Measurements from ENCODE around the gene CCDC81. TPM values are rescaled to one million over a fixed set of nuclear protein-coding genes. Genes with fewer than 3 reads are reported as not detected.

The CCDC81 gene
- total RNA-seq, 4 donors from 2014 or later, result under 0.01 to 2.9 (median 0.44) TPM

- 100% methylated on average over 1 of the region's 1 CpG for WGBS
- no peaks in the 10 kb centered on the region for H3K27me3 ChIP-seq
- H3K36me3 ChIP-seq, result no peaks in the 10 kb centered on the region
- no peak overlapping the region for H3K4me3 ChIP-seq
- no peak overlapping the region for H3K27ac ChIP-seq (replicated peaks in 1 of 4)
- H3K4me1 ChIP-seq, result no peaks in the 10 kb centered on the region
- no peak for DNase-seq (ENCODE audit: extremely low spot score)
- TF ChIP-seq POLR2AphosphoS5 (IDR thresholded peaks at IDR 0.05) (no peak), POLR2A (IDR thresholded peaks at IDR 0.05; ENCODE audit: low read depth) (no peak), CTCF (IDR thresholded peaks at IDR 0.05) (no peak)
- intact Hi-C loops (cut with DNase I), result no loop called here
- H3K9me3 ChIP-seq, result no peaks in the 10 kb centered on the region
Observed at GRCh38 chr11:86363424-86363823, 11.3 kb upstream of the CCDC81 start.

GRCh38 chr11:86365546-86365945 lies 9.1 kb upstream of the CCDC81 start:
- no peak for DNase-seq (ENCODE audit: extremely low spot score)
- H3K36me3 ChIP-seq, result no peaks in the 10 kb centered on the region
- TF ChIP-seq CTCF (IDR thresholded peaks at IDR 0.05), result no peak
- no peak for TF ChIP-seq POLR2A (IDR thresholded peaks at IDR 0.05; ENCODE audit: low read depth)
- no peak for TF ChIP-seq EP300 (IDR thresholded peaks at IDR 0.05)
- TF ChIP-seq POLR2AphosphoS5 (IDR thresholded peaks at IDR 0.05), result no peak
- no peaks in the 10 kb centered on the region for H3K9me3 ChIP-seq
- 91% methylated on average over 2 of the region's 2 CpGs for WGBS
- intact Hi-C loops (cut with DNase I), result no loop called here
- H3K4me1 ChIP-seq, result no peaks in the 10 kb centered on the region
- H3K4me3 ChIP-seq, result no peak overlapping the region
- H3K27ac ChIP-seq (replicated peaks in 1 of 4), result no peak overlapping the region
- H3K27me3 ChIP-seq, result no peaks in the 10 kb centered on the region

- no peak for DNase-seq (ENCODE audit: extremely low spot score)
- no peak for TF ChIP-seq EP300 (IDR thresholded peaks at IDR 0.05)
- TF ChIP-seq POLR2AphosphoS5 (IDR thresholded peaks at IDR 0.05), result no peak
- TF ChIP-seq POLR2A (IDR thresholded peaks at IDR 0.05; ENCODE audit: low read depth), result no peak
- H3K36me3 ChIP-seq, result no peaks in the 10 kb centered on the region
- no peak overlapping the region for H3K4me3 ChIP-seq
- H3K27ac ChIP-seq (replicated peaks in 1 of 4), result no peak overlapping the region
- no peaks in the 10 kb centered on the region for H3K9me3 ChIP-seq
- H3K4me1 ChIP-seq, result peaks cover 0 to 5% (median 2%) of the 10 kb centered on the region in 4 donors
- WGBS, result 86% methylated on average over 7 of the region's 7 CpGs
- intact Hi-C loops (cut with DNase I), result no loop called here
- no peaks in the 10 kb centered on the region for H3K27me3 ChIP-seq
Observed at GRCh38 chr11:86369668-86370067, 5.0 kb upstream of the CCDC81 start.

- 76% methylated on average over 4 of the region's 4 CpGs for WGBS
- no peak for TF ChIP-seq EP300 (IDR thresholded peaks at IDR 0.05)
- no peak for TF ChIP-seq POLR2A (IDR thresholded peaks at IDR 0.05; ENCODE audit: low read depth)
- TF ChIP-seq POLR2AphosphoS5 (IDR thresholded peaks at IDR 0.05), result no peak
- no peak for TF ChIP-seq CTCF (IDR thresholded peaks at IDR 0.05)
- Histone ChIP-seq H3K4me1 (peaks cover 0 to 7% (median 4%) of the 10 kb centered on the region in 4 donors), H3K27me3 (no peaks in the 10 kb centered on the region), H3K4me3 (no peak overlapping the region), H3K27ac (replicated peaks in 1 of 4) (no peak overlapping the region), H3K9me3 (no peaks in the 10 kb centered on the region), H3K36me3 (no peaks in the 10 kb centered on the region)
- DNase-seq (ENCODE audit: extremely low spot score), result no peak
- intact Hi-C loops (cut with DNase I), result no loop called here
Observed at GRCh38 chr11:86370171-86370570, 4.5 kb upstream of the CCDC81 start.

GRCh38 chr11:86370922-86371594 lies 3.6 kb upstream of the CCDC81 start:
- no peak overlapping the region for H3K27ac ChIP-seq (replicated peaks in 1 of 4)
- no peak for DNase-seq (ENCODE audit: extremely low spot score)
- TF ChIP-seq EP300 (IDR thresholded peaks at IDR 0.05), result no peak
- TF ChIP-seq POLR2A (IDR thresholded peaks at IDR 0.05; ENCODE audit: low read depth), result no peak
- TF ChIP-seq CTCF (IDR thresholded peaks at IDR 0.05), result no peak
- TF ChIP-seq POLR2AphosphoS5 (IDR thresholded peaks at IDR 0.05), result no peak
- intact Hi-C loops (cut with DNase I), result no loop called here
- no peak overlapping the region for H3K4me3 ChIP-seq
- H3K4me1 ChIP-seq, result peaks cover 0 to 7% (median 4%) of the 10 kb centered on the region in 4 donors
- H3K36me3 ChIP-seq, result no peaks in the 10 kb centered on the region
- no peaks in the 10 kb centered on the region for H3K9me3 ChIP-seq
- 79% methylated on average over 6 of the region's 6 CpGs for WGBS
- H3K27me3 ChIP-seq, result no peaks in the 10 kb centered on the region

All from esophagus muscularis mucosa (tissue), 4 donors.